Neuronal stem cell (in vitro differentiated cells): Measurements from ENCODE around the gene UNC93A.
A peak's percentile ranks its signal among the peaks of the same experiment; 100 is the strongest.
"Not testable (repeated sequence)": the region's sequence is repeated elsewhere in the genome, so short reads cannot be mapped to it uniquely, and the experiment has no call there.

Experiments used
- DNase-seq: peaks from one replicate; pipeline ENCODE4 v3.0.0-alpha.2; 2013; ENCODE audit warnings: low spot score
- H2AFZ ChIP-seq: one replicate; pipeline ENCODE4 v1.6.1; 2013; ENCODE audit warnings: mild to moderate bottlenecking, low read length, inconsistent platforms
- H2AK5ac ChIP-seq: 2 replicates; pipeline ENCODE4 v1.6.1; 2013; ENCODE audit warnings: low read depth, mild to moderate bottlenecking, inconsistent platforms, low read length, moderate library complexity, mixed read lengths
- H2BK120ac ChIP-seq: 2 replicates; pipeline ENCODE4 v1.6.1; 2013; ENCODE audit warnings: low read depth, mild to moderate bottlenecking, inconsistent platforms, low read length, moderate library complexity, mixed read lengths
- H2BK12ac ChIP-seq: one replicate; pipeline ENCODE4 v1.6.1; 2013; ENCODE audit warnings: low read length, inconsistent platforms
- H2BK15ac ChIP-seq: 2 replicates; pipeline ENCODE4 v1.6.1; 2013; ENCODE audit warnings: mild to moderate bottlenecking, low read length, inconsistent platforms, mixed read lengths
- H2BK5ac ChIP-seq: one replicate; pipeline ENCODE4 v1.6.1; 2013; ENCODE audit warnings: inconsistent platforms, mild to moderate bottlenecking, low read length, moderate library complexity
- H3K14ac ChIP-seq: one replicate; pipeline ENCODE4 v1.6.1; 2013; ENCODE audit warnings: low read length, inconsistent platforms
- H3K18ac ChIP-seq: 2 replicates; pipeline ENCODE4 v1.6.1; 2013; ENCODE audit warnings: low read length, inconsistent platforms
- H3K23ac ChIP-seq: 2 replicates; pipeline ENCODE4 v1.6.1; 2013; ENCODE audit warnings: low read depth, mild to moderate bottlenecking, mixed read lengths, low read length, inconsistent platforms; ENCODE audit not compliant: poor library complexity
- H3K27ac ChIP-seq: replicated peaks from 3 replicates; pipeline ENCODE4 v1.5.1; 2013; ENCODE audit warnings: low read length, inconsistent platforms
- H3K27me3 ChIP-seq, 3 experiments: 2 replicates each; pipeline ENCODE4 v1.6.1; 2013; ENCODE audit warnings: low read length in 3 of 3, mild to moderate bottlenecking in 2 of 3, inconsistent platforms in 1 of 3, low read depth in 1 of 3, mixed read lengths in 1 of 3, moderate library complexity in 1 of 3; ENCODE audit not compliant: control insufficient read depth in 3 of 3, insufficient read depth in 3 of 3
- H3K36me3 ChIP-seq, 2 donors: replicated peaks in 1 of 2; 2 replicates each; pipeline ENCODE4 v1.6.1; 2013; ENCODE audit warnings: low read length in 2 of 2; ENCODE audit not compliant: control insufficient read depth in 2 of 2, insufficient read depth in 2 of 2
- H3K4ac ChIP-seq: 2 replicates; pipeline ENCODE4 v1.6.1; 2013; ENCODE audit warnings: inconsistent platforms, mild to moderate bottlenecking, low read length, moderate library complexity
- H3K4me1 ChIP-seq, 2 donors: 1 replicate in 1 of 2; 2 replicates in 1 of 2; pipeline ENCODE4 v1.6.1; 2013; ENCODE audit warnings: low read length in 2 of 2, low read depth in 1 of 2; ENCODE audit not compliant: control insufficient read depth in 2 of 2, insufficient read depth in 1 of 2
- H3K4me2 ChIP-seq: one replicate; pipeline ENCODE4 v1.6.1; 2013; ENCODE audit warnings: mild to moderate bottlenecking, low read length, inconsistent platforms; ENCODE audit not compliant: insufficient read depth, poor library complexity, severe bottlenecking
- H3K4me3 ChIP-seq, 2 donors: 2 replicates each; pipeline ENCODE4 v1.5.1; 2013; ENCODE audit warnings: low read length in 2 of 2, mild to moderate bottlenecking in 2 of 2, inconsistent platforms in 1 of 2, moderate library complexity in 1 of 2
- H3K79me1 ChIP-seq: one replicate; pipeline ENCODE4 v1.6.1; 2013; ENCODE audit warnings: low read depth, mild to moderate bottlenecking, inconsistent platforms, low read length, moderate library complexity
- H3K9ac ChIP-seq: one replicate; pipeline ENCODE4 v1.6.1; 2013; ENCODE audit warnings: mild to moderate bottlenecking, low read depth, low read length, inconsistent platforms; ENCODE audit not compliant: poor library complexity
- H3K9me3 ChIP-seq, 2 donors: replicated peaks in 1 of 2; 2 replicates each; pipeline versions ENCODE3 to v1.6.1; 2013; ENCODE audit warnings: low read length in 2 of 2, mild to moderate bottlenecking in 2 of 2, inconsistent platforms in 1 of 2, low read depth in 1 of 2, mixed read lengths in 1 of 2, moderate library complexity in 1 of 2; ENCODE audit not compliant: control insufficient read depth in 2 of 2, insufficient read depth in 1 of 2
- H4K8ac ChIP-seq: one replicate; pipeline ENCODE4 v1.6.1; 2013; ENCODE audit warnings: low read depth, mild to moderate bottlenecking, inconsistent platforms, low read length, moderate library complexity
- H4K91ac ChIP-seq: one replicate; pipeline ENCODE4 v1.6.1; 2013; ENCODE audit warnings: low read length, low read depth, mild to moderate bottlenecking, inconsistent platforms; ENCODE audit not compliant: poor library complexity
- WGBS, 2 donors: extraction: QIAGEN DNeasy Blood & Tissue Kit; methylation state at CpG; one replicate each; pipeline ENCODE4 v1.1.7; 2013; ENCODE audit warnings: missing lambda C conversion rate in 2 of 2, mixed read lengths in 1 of 2; ENCODE audit not compliant: insufficient read length in 2 of 2, insufficient replicate concordance in 1 of 2; ENCODE audit errors: extremely low coverage in 2 of 2; 5-methylcytosine and 5-hydroxymethylcytosine counted together

Gene UNC93A

DNA sequence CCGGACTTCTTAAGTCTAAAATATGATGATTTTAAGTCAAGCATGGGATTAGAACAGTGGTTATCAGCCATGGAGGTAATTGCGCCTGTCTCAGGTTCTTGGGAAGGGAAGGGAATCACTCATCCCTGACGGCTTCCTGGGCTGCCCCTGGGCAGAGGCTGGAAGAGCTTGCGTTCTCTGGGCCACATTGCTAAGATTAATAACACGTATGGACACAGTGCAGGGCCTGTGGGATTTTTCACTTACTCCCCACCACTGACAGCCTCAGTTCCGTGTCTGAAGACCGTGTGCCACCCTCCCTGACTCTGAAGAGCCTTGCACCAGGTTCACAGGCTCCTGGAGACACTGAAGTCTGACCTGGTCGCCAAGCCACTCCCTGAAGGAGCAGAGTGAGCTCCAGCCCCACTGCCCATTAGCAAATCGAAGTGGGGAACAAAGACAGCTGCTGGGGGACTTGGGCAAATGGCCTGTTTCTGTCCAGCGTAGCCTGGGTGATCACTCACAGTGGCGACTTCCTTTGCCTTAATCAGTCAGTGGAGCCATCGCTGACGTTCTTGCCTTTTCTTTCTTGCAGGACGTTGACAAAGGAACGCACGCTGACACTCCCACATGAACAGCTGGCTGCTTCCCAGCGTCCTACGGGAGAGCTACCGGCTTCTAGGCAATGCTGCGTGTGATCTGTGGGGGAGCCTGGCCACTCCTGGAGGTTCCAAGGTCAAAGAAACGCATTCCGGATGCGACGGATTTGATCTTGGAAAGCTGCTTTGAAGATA lies 24.9 kb upstream of the UNC93A start:
- not testable (repeated sequence) for H3K36me3 ChIP-seq, H2AK5ac ChIP-seq, H3K9ac ChIP-seq, H3K14ac ChIP-seq, H3K23ac ChIP-seq, H3K4ac ChIP-seq, H3K27ac ChIP-seq, DNase-seq, H4K8ac ChIP-seq, H2BK5ac ChIP-seq, H3K9me3 ChIP-seq, H2BK15ac ChIP-seq, H3K4me1 ChIP-seq, H3K79me1 ChIP-seq, H3K18ac ChIP-seq, H2BK12ac ChIP-seq, H4K91ac ChIP-seq, H2BK120ac ChIP-seq, H3K27me3 ChIP-seq, H3K4me2 ChIP-seq
- no CpG with 5 or more reads among the region's 24 CpGs for WGBS, 2 donors
- Histone ChIP-seq H3K4me3 (peak overlapping the region in 1 of 2 donors; percentile 34), H2AFZ (peak overlapping the region; percentile 83)

DNA sequence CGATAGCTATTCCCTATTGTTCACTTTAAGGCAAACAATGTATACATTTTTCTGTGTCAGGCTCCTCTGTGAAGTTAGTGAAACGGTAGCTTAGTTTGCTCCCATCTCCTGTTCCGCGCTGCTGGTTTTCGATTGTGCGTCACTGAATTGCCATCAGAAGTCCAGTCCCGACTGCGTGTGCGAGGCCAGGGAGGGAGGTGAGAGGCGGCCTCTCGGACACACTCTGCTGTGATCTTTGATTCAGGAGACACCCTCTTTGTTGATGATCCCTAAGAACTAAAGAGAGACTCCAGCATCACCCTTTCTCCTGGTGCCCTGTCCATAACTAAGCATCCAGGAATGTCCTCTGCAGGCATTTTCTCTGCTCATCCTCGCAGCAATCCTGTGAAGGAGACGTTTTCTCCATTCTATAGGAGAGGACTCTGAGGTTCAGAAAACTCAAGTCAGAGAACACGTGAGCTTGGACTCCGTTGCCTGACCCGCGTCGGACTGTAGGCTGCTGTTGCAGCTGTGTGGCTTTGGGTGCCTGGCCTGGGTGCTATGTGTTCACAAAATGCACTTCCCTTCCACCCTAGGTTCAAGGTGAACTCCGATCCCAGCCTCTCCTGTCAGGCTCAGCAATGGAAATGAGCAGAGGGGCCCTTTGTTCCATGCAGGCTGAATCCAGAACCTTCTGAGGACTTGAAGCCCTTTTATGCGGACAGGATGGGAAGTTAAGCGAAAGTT lies 24.1 kb upstream of the UNC93A start:
- Histone ChIP-seq H3K4me3 (no peak overlapping the region), H4K8ac (no peak overlapping the region), H3K14ac (no peak overlapping the region), H3K4me2 (no peak overlapping the region), H3K27me3 (no peaks in the 10 kb centered on the region), H4K91ac (no peak overlapping the region), H3K36me3 (no peaks in the 10 kb centered on the region), H3K23ac (no peak overlapping the region), H2AFZ (peak overlapping the region; percentile 66), H3K9me3 (no peaks in the 10 kb centered on the region), H2BK12ac (no peak overlapping the region), H2AK5ac (peak overlapping the region; percentile 13), H3K79me1 (no peaks in the 10 kb centered on the region), H2BK5ac (no peak overlapping the region), H3K18ac (peak overlapping the region; percentile 52), H2BK120ac (no peak overlapping the region), H3K4ac (no peak overlapping the region), H2BK15ac (no peak overlapping the region), H3K27ac (no peak overlapping the region), H3K4me1 (peaks cover 5 to 9% of the 10 kb centered on the region in 2 donors), H3K9ac (no peak overlapping the region)
- no peak for DNase-seq
- no CpG with 5 or more reads among the region's 21 CpGs for WGBS, 2 donors

DNA sequence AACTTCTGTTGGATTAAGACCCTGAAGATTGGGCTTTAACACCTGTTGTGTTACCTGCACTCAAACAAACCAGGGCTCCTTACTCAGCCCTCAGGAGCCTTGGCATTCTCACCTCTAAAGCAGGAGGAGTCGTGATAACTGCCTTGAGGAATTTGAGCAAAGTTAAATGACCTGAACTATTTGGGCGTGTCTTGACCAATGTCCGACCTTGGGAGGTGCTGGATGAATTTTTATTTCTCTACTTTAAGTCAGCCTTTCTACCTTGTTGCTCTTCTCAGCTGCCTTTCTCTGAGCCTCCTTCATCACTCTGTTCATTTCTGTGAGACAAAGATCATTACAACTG lies 23.6 kb upstream of the UNC93A start:
- not testable (repeated sequence) for H3K27me3 ChIP-seq, H2AK5ac ChIP-seq, H2BK12ac ChIP-seq, DNase-seq, H3K9ac ChIP-seq, H3K4me3 ChIP-seq, H2BK15ac ChIP-seq, H3K27ac ChIP-seq, H3K4me1 ChIP-seq, H3K36me3 ChIP-seq, H3K4ac ChIP-seq, H2BK120ac ChIP-seq, H2BK5ac ChIP-seq, H4K8ac ChIP-seq, H3K79me1 ChIP-seq, H3K23ac ChIP-seq, H3K18ac ChIP-seq, H3K9me3 ChIP-seq, H3K4me2 ChIP-seq, H4K91ac ChIP-seq, H2AFZ ChIP-seq, H3K14ac ChIP-seq
- no CpG with 5 or more reads among the region's 3 CpGs for WGBS, 2 donors

DNA sequence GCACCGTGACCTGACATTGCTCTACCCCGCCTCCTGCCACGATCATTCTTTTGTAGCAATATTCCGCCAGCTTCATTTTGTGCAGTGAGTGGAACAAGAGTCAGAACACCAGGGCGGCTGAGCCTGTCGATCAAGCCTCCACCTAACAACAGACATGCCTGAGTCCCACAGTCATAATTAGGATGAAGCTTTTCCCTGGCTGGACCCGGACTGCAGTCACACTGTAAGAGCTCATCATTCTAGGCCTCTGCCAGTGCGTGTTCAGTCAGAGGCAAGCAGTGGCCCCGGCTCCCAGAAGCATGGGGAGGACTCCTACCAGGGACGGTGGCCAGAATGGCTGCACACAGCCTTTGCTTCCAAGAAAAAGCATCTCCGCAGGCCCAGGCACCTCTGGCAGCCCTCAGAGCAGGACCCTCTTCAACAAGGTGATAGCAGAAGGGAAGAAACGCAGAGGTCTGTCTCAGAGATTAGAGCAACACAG lies 23.2 kb upstream of the UNC93A start:
- no peak overlapping the region for H3K14ac ChIP-seq
- H3K18ac ChIP-seq = no peak overlapping the region
- WGBS, 2 donors = no CpG with 5 or more reads among the region's 12 CpGs
- no peak overlapping the region for H3K4me2 ChIP-seq
- no peak for DNase-seq
- no peak overlapping the region for H2BK12ac ChIP-seq
- H3K4me1 ChIP-seq = peaks cover 5 to 9% of the 10 kb centered on the region in 2 donors
- H2BK5ac ChIP-seq = no peak overlapping the region
- H2AK5ac ChIP-seq = no peak overlapping the region
- no peak overlapping the region for H3K4me3 ChIP-seq
- H3K79me1 ChIP-seq = no peaks in the 10 kb centered on the region
- H3K23ac ChIP-seq = no peak overlapping the region
- H3K36me3 ChIP-seq = no peaks in the 10 kb centered on the region
- no peak overlapping the region for H3K4ac ChIP-seq
- H2AFZ ChIP-seq = no peak overlapping the region
- H4K8ac ChIP-seq = no peak overlapping the region
- no peak overlapping the region for H3K9ac ChIP-seq
- H2BK15ac ChIP-seq = no peak overlapping the region
- no peaks in the 10 kb centered on the region for H3K27me3 ChIP-seq
- H3K9me3 ChIP-seq = no peaks in the 10 kb centered on the region
- no peak overlapping the region for H2BK120ac ChIP-seq
- no peak overlapping the region for H3K27ac ChIP-seq
- H4K91ac ChIP-seq = no peak overlapping the region
